DND-41 (cell line): ENCODE measurements around the gene MAU2.

ENCODE experiments used
- ATAC-seq: fragments of 200-7000 bp; cut with Tn5 transposase; 3 replicates; pipeline ENCODE4 v1.9.1; 2021; ENCODE audit warnings: low read depth; ENCODE audit not compliant: insufficient read depth
- DNase-seq: peaks from one replicate; pipeline ENCODE4 v3.0.0-alpha.2; 2020
- H2AFZ ChIP-seq: 2 replicates; pipeline ENCODE4 v1.6.0; 2012; ENCODE audit warnings: low read depth, low read length
- H3K27ac ChIP-seq: 2 replicates; pipeline ENCODE4 v1.5.1; 2012; ENCODE audit warnings: low read length, inconsistent platforms
- H3K27me3 ChIP-seq: fragments of 200-600 bp; sonication (generic); 2 replicates; pipeline ENCODE4 v1.6.0; 2012; ENCODE audit warnings: low read length, mild to moderate bottlenecking, inconsistent platforms; ENCODE audit not compliant: insufficient read depth, poor library complexity
- H3K36me3 ChIP-seq: 2 replicates; pipeline ENCODE4 v1.5.1; 2012; ENCODE audit warnings: low read length, inconsistent platforms; ENCODE audit not compliant: insufficient read depth
- H3K4me1 ChIP-seq: 2 replicates; pipeline ENCODE4 v1.5.1; 2012; ENCODE audit warnings: mild to moderate bottlenecking, low read length; ENCODE audit not compliant: insufficient read depth
- H3K4me2 ChIP-seq: 2 replicates; pipeline ENCODE4 v1.6.0; 2012; ENCODE audit warnings: mild to moderate bottlenecking, moderate library complexity, low read length, inconsistent platforms; ENCODE audit not compliant: insufficient read depth
- H3K4me3 ChIP-seq, 2 experiments: fragments of 200-600 bp in 1 of 2; shearing (Covaris generic) in 1 of 2; 2 replicates each; pipeline ENCODE4 v1.5.1; 2012 to 2016; ENCODE audit warnings: inconsistent platforms in 2 of 2, low read length in 2 of 2, mild to moderate bottlenecking in 2 of 2, low read depth in 1 of 2, moderate library complexity in 1 of 2
- H3K79me2 ChIP-seq: 2 replicates; pipeline ENCODE4 v1.6.0; 2012; ENCODE audit warnings: low read length, inconsistent platforms; ENCODE audit not compliant: insufficient read depth
- H3K9ac ChIP-seq: 2 replicates; pipeline ENCODE4 v1.6.0; 2012; ENCODE audit warnings: low read depth, mild to moderate bottlenecking, inconsistent platforms, low read length, moderate library complexity
- H3K9me3 ChIP-seq: 2 replicates; pipeline ENCODE4 v1.5.1; 2012; ENCODE audit warnings: low read length, moderate library complexity, mild to moderate bottlenecking, inconsistent platforms; ENCODE audit not compliant: insufficient read depth, severe bottlenecking
- H4K20me1 ChIP-seq: 2 replicates; pipeline ENCODE4 v1.6.0; 2012; ENCODE audit warnings: low read length; ENCODE audit not compliant: insufficient read depth
- CTCF ChIP-seq: IDR thresholded peaks from 2 replicates; pipeline ENCODE4 v1.5.1; 2012; ENCODE audit warnings: borderline replicate concordance, low read length, moderate library complexity, mild to moderate bottlenecking; ENCODE audit not compliant: poor library complexity, severe bottlenecking; ENCODE audit errors: extremely low read depth
- EZH2 ChIP-seq: IDR thresholded peaks from 3 replicates; pipeline ENCODE4 v1.6.1; 2012; ENCODE audit warnings: borderline replicate concordance, low read depth, mild to moderate bottlenecking, moderate library complexity, low read length, inconsistent platforms; ENCODE audit not compliant: severe bottlenecking

The MAU2 gene

DNA sequence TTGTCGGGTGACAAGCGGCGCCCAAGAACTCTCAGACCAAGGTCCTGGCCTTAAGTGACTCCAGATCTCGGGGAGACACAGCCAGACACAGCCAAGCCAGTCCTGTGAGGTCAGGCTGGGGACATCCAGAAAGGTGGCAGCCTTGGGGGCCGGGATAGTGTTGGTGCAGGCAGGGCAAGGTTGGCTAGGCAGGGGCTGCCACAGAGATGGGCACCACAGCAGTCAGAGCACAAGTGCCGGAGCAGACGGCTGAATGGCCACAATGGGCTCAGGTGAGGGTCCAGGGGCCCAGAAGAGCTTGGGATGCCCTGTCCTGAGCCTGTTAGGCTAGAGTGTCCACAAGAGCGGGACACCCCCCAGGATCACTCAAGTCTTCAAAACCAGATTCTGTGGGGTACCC is 32.2 kb downstream of the MAU2 start:
- DNase-seq (no peak), ATAC-seq (no peak)
- H3K36me3 ChIP-seq, result peaks cover 83% of the 10 kb centered on the region

DNA sequence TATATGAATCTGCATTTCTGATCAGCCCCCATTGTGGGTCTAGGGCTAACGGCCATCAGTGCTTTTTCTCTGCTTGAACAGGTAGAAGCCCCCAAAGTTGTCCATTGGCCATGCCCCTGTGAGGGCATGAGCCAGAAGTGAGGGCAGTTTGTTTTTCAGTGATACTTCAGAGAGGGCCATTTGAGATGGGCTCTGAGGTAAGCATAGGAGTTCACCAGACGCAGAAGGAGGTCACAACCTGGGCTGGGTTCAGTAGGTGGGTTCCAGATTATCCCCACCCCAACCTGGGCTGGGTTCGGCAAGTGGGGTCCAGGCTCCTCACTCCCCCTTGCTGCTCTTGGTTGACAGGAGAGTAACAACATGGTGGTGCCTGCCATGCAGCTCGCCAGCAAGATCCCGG is 33.4 kb downstream of the MAU2 start:
- Histone ChIP-seq H3K9ac (no peak overlapping the region), H4K20me1 (peaks cover 9% of the 10 kb centered on the region; the same call in 1 of the 2 replicates), H3K27me3 (no peaks in the 10 kb centered on the region), H3K4me3 (no peak overlapping the region), H3K27ac (no peak overlapping the region), H3K4me1 (no peaks in the 10 kb centered on the region), H3K4me2 (no peak overlapping the region), H2AFZ (no peak overlapping the region), H3K9me3 (no peaks in the 10 kb centered on the region), H3K36me3 (peaks cover 71% of the 10 kb centered on the region), H3K79me2 (no peaks in the 10 kb centered on the region)
- ATAC-seq, result no peak
- no peak for TF ChIP-seq CTCF
- DNase-seq, result no peak

More for the DNA sequence above, 32.2 kb downstream of the MAU2 start:
- no peaks in the 10 kb centered on the region for H3K4me1 ChIP-seq
- H3K4me2 ChIP-seq, result no peak overlapping the region
- no peak overlapping the region for H3K4me3 ChIP-seq
- no peaks in the 10 kb centered on the region for H3K79me2 ChIP-seq
- H3K9ac ChIP-seq, result no peak overlapping the region
- no peaks in the 10 kb centered on the region for H3K9me3 ChIP-seq
- H4K20me1 ChIP-seq, result peaks cover 9% of the 10 kb centered on the region; the same call in 1 of the 2 replicates
- H3K27me3 ChIP-seq, result no peaks in the 10 kb centered on the region
- TF ChIP-seq EZH2, result no peak
- TF ChIP-seq CTCF, result no peak
- no peak overlapping the region for H3K27ac ChIP-seq
- no peak overlapping the region for H2AFZ ChIP-seq

GRCh38 chr19:19354932-19355331 is 34.3 kb downstream of the MAU2 start:
- no peaks in the 10 kb centered on the region for H3K27me3 ChIP-seq
- H3K36me3 ChIP-seq, result peaks cover 64% of the 10 kb centered on the region
- no peak overlapping the region for H3K4me2 ChIP-seq
- H4K20me1 ChIP-seq, result peaks cover 3% of the 10 kb centered on the region; the same call in 1 of the 2 replicates
- no peak overlapping the region for H3K9ac ChIP-seq
- H2AFZ ChIP-seq, result no peak overlapping the region
- ATAC-seq (no peak), DNase-seq (no peak)
- no peaks in the 10 kb centered on the region for H3K4me1 ChIP-seq
- no peak overlapping the region for H3K27ac ChIP-seq
- TF ChIP-seq CTCF (no peak), EZH2 (no peak)
- H3K9me3 ChIP-seq, result no peaks in the 10 kb centered on the region
- H3K79me2 ChIP-seq, result no peaks in the 10 kb centered on the region
- no peak overlapping the region for H3K4me3 ChIP-seq

DNA sequence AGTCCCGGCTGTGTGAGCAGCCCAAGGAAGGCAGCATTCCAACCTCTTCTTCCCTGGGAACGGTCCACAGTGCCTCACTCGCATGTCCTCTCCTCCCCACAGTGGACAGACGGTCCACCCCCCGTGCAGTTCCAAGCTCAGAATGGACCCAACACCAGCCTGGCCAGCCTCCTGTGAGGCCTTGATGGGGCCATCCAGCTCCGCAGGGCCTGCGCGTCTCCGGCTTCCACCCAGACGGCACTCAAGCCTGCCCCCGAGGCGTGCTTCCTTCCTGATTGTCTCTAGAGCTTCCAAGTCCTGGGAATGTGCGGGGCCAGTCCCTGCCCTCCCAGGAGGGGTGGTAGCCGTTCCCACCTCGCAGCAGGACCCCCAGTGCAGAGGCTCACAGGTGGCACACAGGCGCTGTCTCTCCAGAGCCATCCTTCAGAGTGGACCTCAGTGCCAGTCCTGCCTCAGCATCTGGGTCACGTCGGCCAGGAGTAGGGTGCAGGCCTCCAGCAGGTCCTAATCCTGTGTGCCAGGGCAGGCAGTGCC is 35.0 kb downstream of the MAU2 start:
- TF ChIP-seq EZH2 (no peak), CTCF (no peak)
- no peaks in the 10 kb centered on the region for H3K4me1 ChIP-seq
- H3K4me2 ChIP-seq, result no peak overlapping the region
- no peaks in the 10 kb centered on the region for H3K9me3 ChIP-seq
- H3K27ac ChIP-seq, result no peak overlapping the region
- H3K9ac ChIP-seq, result no peak overlapping the region
- H3K36me3 ChIP-seq, result peaks cover 64% of the 10 kb centered on the region
- ATAC-seq (no peak), DNase-seq (no peak)
- H3K4me3 ChIP-seq, result no peak overlapping the region
- H3K79me2 ChIP-seq, result no peaks in the 10 kb centered on the region
- H4K20me1 ChIP-seq, result peaks cover 3% of the 10 kb centered on the region; the same call in 1 of the 2 replicates
- H3K27me3 ChIP-seq, result no peaks in the 10 kb centered on the region
- H2AFZ ChIP-seq, result no peak overlapping the region
